Chondrocyte (in vitro differentiated cells): Measurements from ENCODE around the gene FGF4. TPM values are rescaled to one million over a fixed set of nuclear protein-coding genes. Genes with fewer than 3 reads are reported as not detected.

Experiments used
- DNase-seq: peaks from one replicate; pipeline ENCODE4 v3.0.0; 2021; ENCODE audit warnings: mixed read lengths, low spot score
- H3K27ac Mint-ChIP-seq: one replicate; pipeline ENCODE4 v1.8.0; 2021; ENCODE audit warnings: mild to moderate bottlenecking, moderate library complexity, mixed read lengths; ENCODE audit not compliant: unreplicated experiment
- H3K27me3 Mint-ChIP-seq: 2 replicates; pipeline ENCODE4 v1.8.0; 2021; ENCODE audit warnings: low read depth, mixed read lengths
- H3K36me3 Mint-ChIP-seq: 2 replicates; pipeline ENCODE4 v1.8.0; 2021; ENCODE audit warnings: low read depth, mixed read lengths
- H3K4me1 Mint-ChIP-seq: 2 replicates; pipeline ENCODE4 v1.8.0; 2021; ENCODE audit warnings: low read depth, mild to moderate bottlenecking, mixed read lengths
- H3K4me3 Mint-ChIP-seq: one replicate; pipeline ENCODE4 v1.8.0; 2021; ENCODE audit warnings: mild to moderate bottlenecking, moderate library complexity, mixed read lengths; ENCODE audit not compliant: unreplicated experiment
- H3K9me3 Mint-ChIP-seq: 2 replicates; pipeline ENCODE4 v1.8.0; 2021; ENCODE audit warnings: low read depth, mixed read lengths
- CTCF ChIP-seq: fragments of 200-600 bp; sonication (generic); IDR thresholded peaks from 2 replicates; pipeline ENCODE4 v1.5.0; 2021; ENCODE audit warnings: antibody characterized with exemption, mild to moderate bottlenecking, moderate library complexity
- total RNA-seq: library from RNA; stranded (reverse); gene quantifications from 3 replicates; pipeline ENCODE4 v1.2.1, GENCODE V29; 2021

FGF4 gene
- total RNA-seq, 1 donor from 2014 or later, result not detected

GRCh38 chr11:69744435-69744834 is 30.7 kb downstream of the FGF4 start:
- no peaks in the 10 kb centered on the region for H3K9me3 Mint-ChIP-seq
- H3K4me1 Mint-ChIP-seq, result peaks cover 19% of the 10 kb centered on the region
- peak overlapping the region; percentile 95 for H3K27ac Mint-ChIP-seq
- no peaks in the 10 kb centered on the region for H3K36me3 Mint-ChIP-seq
- no peak for TF ChIP-seq CTCF
- H3K4me3 Mint-ChIP-seq, result peak overlapping the region; percentile 8
- H3K27me3 Mint-ChIP-seq, result no peaks in the 10 kb centered on the region
- no peak for DNase-seq

DNA sequence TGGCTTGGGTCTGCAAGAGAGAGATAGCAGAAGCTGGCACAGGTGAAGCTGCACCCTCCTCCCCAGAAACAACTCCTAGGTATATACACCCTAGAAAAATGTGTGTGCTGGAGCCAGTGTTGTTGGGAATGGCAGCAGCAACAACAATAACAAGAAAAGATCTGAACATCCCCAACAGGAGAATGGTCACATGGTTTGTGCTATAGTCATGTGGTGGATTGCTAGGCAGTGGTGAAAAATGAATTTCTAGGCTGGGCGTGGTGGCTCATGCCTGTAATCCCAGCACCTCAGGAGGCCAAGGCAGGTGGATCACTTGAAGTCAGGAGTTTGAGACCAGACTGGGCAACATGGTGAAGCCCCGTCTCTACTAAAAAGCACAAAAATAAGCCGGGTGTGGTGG is 40.3 kb downstream of the FGF4 start:
- TF ChIP-seq CTCF, result no peak

GRCh38 chr11:69734367-69734766 is 40.8 kb downstream of the FGF4 start:
- H3K9me3 Mint-ChIP-seq, result peaks cover 17% of the 10 kb centered on the region
- TF ChIP-seq CTCF, result no peak
- DNase-seq, result no peak
- no peak overlapping the region for H3K4me3 Mint-ChIP-seq
- H3K27me3 Mint-ChIP-seq, result no peaks in the 10 kb centered on the region
- no peak overlapping the region for H3K27ac Mint-ChIP-seq
- H3K36me3 Mint-ChIP-seq, result peaks cover 4% of the 10 kb centered on the region
- H3K4me1 Mint-ChIP-seq, result peaks cover 12% of the 10 kb centered on the region

More for the DNA sequence above, 40.3 kb downstream of the FGF4 start:
- Mint-ChIP-seq H3K36me3 (peaks cover 4% of the 10 kb centered on the region), H3K9me3 (peaks cover 17% of the 10 kb centered on the region), H3K4me3 (no peak overlapping the region), H3K4me1 (peaks cover 12% of the 10 kb centered on the region), H3K27ac (no peak overlapping the region), H3K27me3 (no peaks in the 10 kb centered on the region)
- no peak for DNase-seq

GRCh38 chr11:69732910-69733309 is 42.2 kb downstream of the FGF4 start:
- H3K4me3 Mint-ChIP-seq, result no peak overlapping the region
- DNase-seq, result no peak
- peaks cover 13% of the 10 kb centered on the region for H3K9me3 Mint-ChIP-seq
- TF ChIP-seq CTCF, result no peak
- H3K4me1 Mint-ChIP-seq, result peaks cover 12% of the 10 kb centered on the region
- no peak overlapping the region for H3K27ac Mint-ChIP-seq
- peaks cover 4% of the 10 kb centered on the region for H3K27me3 Mint-ChIP-seq
- H3K36me3 Mint-ChIP-seq, result peaks cover 4% of the 10 kb centered on the region

DNA sequence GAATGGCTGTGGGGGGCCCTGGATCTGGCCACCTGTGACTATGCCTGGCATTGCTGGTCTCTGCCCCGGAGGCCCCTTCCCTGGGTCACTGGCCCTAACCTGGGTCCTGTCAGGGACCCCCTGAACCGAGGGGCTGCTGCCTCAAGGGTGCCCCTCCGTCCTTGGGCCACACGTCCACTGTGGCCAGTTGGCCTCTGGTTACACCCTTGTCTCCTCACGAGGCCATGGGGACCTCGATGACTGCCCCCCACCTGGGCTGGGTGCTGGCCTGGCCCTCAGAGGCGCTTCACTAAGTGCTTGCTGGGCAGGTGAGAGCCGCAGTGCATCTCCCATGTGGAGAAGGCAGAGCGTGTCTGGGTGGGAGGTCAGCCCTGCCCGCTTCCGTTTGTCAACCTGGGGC is 44.0 kb downstream of the FGF4 start:
- Mint-ChIP-seq H3K9me3 (peaks cover 9% of the 10 kb centered on the region), H3K4me3 (no peak overlapping the region), H3K27me3 (peaks cover 7% of the 10 kb centered on the region), H3K36me3 (peaks cover 4% of the 10 kb centered on the region), H3K4me1 (peaks cover 12% of the 10 kb centered on the region), H3K27ac (no peak overlapping the region)
- TF ChIP-seq CTCF, result no peak
- DNase-seq, result no peak
